ENCODE results near the gene PPP1R9A.

- TF ChIP-seq, protein P1, sequence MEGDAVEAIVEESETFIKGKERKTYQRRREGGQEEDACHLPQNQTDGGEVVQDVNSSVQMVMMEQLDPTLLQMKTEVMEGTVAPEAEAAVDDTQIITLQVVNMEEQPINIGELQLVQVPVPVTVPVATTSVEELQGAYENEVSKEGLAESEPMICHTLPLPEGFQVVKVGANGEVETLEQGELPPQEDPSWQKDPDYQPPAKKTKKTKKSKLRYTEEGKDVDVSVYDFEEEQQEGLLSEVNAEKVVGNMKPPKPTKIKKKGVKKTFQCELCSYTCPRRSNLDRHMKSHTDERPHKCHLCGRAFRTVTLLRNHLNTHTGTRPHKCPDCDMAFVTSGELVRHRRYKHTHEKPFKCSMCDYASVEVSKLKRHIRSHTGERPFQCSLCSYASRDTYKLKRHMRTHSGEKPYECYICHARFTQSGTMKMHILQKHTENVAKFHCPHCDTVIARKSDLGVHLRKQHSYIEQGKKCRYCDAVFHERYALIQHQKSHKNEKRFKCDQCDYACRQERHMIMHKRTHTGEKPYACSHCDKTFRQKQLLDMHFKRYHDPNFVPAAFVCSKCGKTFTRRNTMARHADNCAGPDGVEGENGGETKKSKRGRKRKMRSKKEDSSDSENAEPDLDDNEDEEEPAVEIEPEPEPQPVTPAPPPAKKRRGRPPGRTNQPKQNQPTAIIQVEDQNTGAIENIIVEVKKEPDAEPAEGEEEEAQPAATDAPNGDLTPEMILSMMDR (IDR thresholded peaks at IDR 0.05): no peak
- no peak for TF ChIP-seq POLR2AphosphoS5 (IDR thresholded peaks at IDR 0.05; ENCODE audit: insufficient read depth in 1 of 2, low read depth in 1 of 2)
- TF ChIP-seq POLR2A (IDR thresholded peaks at IDR 0.05): no peak
Measured at GRCh38 chr7:94908323-94909178, 1.2 kb downstream of the PPP1R9A start.
